Mammary epithelial cell (primary cell): ENCODE results near the gene FAM3D.

ENCODE experiments used
- EZH2 ChIP-seq: IDR thresholded peaks from 2 replicates; pipeline ENCODE4 v1.6.1; 2012; ENCODE audit warnings: low read length, inconsistent platforms, borderline replicate concordance
- TF ChIP-seq, protein P1 (sequence below), 2 donors: IDR thresholded peaks in 1 of 2; conservative IDR thresholded peaks in 1 of 2; 2 replicates each; pipeline ENCODE4 v1.5.1; 2011 to 2012; ENCODE audit warnings: inconsistent platforms in 2 of 2, low read length in 2 of 2, mild to moderate bottlenecking in 2 of 2, control low read depth in 1 of 2, low read depth in 1 of 2; ENCODE audit not compliant: insufficient read depth in 1 of 2; ENCODE audit errors: extremely low read depth in 1 of 2

- TF ChIP-seq, protein P1, sequence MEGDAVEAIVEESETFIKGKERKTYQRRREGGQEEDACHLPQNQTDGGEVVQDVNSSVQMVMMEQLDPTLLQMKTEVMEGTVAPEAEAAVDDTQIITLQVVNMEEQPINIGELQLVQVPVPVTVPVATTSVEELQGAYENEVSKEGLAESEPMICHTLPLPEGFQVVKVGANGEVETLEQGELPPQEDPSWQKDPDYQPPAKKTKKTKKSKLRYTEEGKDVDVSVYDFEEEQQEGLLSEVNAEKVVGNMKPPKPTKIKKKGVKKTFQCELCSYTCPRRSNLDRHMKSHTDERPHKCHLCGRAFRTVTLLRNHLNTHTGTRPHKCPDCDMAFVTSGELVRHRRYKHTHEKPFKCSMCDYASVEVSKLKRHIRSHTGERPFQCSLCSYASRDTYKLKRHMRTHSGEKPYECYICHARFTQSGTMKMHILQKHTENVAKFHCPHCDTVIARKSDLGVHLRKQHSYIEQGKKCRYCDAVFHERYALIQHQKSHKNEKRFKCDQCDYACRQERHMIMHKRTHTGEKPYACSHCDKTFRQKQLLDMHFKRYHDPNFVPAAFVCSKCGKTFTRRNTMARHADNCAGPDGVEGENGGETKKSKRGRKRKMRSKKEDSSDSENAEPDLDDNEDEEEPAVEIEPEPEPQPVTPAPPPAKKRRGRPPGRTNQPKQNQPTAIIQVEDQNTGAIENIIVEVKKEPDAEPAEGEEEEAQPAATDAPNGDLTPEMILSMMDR (conservative IDR thresholded peaks at IDR 0.05 in 1 of 2, IDR thresholded peaks at IDR 0.05 in 1 of 2; ENCODE audit: extremely low read depth in 1 of 2, insufficient read depth in 1 of 2, low read depth in 1 of 2, low read length in 2 of 2) = no peak
- no peak for TF ChIP-seq EZH2
Observed at GRCh38 chr3:58645726-58646125, 20.8 kb downstream of the FAM3D start.
